GM19397 (cell line): ENCODE results near the gene CPPED1.

ENCODE experiments used
- ATAC-seq: cut with Tn5 transposase; IDR thresholded peaks from one replicate; pipeline ENCODE4 v1.9.1; 2021; ENCODE audit warnings: mild to moderate bottlenecking, moderate library complexity; ENCODE audit not compliant: unreplicated experiment

CPPED1 gene

DNA sequence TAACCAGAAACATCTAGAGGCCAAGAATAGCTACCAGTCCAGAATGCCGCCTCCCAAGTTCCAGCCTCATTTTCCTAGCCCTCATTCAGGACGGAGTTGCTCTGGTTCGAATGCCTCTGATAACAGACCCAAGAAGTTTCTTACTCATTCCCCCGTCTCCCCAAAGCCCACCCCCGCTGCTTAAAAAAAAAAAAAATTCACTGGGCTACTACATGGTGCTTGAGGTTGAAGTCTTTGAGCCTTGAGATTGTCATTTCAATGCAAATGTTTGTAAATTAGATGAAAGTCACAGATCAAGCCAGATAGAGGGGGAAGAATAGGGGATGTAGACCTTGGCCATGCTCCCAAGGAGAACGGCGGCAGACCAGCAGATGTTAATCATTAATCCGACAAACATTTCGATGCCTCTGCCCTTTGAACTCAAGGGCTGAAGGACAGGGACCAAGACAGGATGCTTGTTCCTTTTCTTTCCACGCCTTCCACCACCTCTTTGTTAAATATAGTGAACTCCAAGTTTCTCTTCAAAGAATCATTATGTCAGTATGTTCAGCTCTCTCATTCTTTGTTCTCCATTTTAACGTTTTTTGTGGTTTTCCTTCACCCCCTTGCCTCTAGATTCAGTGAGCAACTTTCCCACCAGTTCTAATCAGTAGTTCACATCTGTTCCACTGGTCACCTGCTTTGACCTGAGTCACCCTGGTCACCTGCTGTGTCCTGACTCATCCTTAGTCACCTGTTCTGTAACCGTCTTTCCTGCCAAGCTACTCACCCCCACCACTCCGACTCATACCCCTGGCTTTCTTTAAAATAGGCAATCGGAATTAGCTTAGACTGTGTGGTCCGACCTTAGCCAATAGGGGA is 190.3 kb downstream of the CPPED1 start:
- peak; percentile 69 for ATAC-seq

DNA sequence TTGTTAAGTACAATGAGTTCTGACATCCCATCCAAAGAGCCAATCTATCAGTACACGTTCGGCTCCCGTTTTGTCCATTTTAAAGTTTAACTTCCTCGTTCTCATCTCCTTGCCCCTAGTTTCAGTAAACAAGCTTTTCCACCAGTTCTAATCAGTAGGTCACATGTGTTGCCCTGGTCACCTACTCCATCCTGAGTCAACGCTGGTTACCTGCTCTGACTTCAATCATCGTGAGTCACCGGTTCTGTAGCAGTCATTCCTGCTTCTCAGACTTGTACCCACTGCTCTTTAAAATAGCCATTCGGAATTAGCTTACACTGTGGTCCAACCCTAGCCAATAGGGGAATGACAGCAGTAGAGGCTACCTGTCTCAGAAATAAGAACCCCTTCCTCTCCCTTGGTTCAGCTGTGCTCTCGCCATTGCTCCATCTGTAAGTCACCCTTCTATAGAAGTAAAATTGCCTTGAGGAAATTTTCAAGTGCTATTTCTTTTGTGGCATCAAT is 191.0 kb downstream of the CPPED1 start:
- ATAC-seq = no peak

DNA sequence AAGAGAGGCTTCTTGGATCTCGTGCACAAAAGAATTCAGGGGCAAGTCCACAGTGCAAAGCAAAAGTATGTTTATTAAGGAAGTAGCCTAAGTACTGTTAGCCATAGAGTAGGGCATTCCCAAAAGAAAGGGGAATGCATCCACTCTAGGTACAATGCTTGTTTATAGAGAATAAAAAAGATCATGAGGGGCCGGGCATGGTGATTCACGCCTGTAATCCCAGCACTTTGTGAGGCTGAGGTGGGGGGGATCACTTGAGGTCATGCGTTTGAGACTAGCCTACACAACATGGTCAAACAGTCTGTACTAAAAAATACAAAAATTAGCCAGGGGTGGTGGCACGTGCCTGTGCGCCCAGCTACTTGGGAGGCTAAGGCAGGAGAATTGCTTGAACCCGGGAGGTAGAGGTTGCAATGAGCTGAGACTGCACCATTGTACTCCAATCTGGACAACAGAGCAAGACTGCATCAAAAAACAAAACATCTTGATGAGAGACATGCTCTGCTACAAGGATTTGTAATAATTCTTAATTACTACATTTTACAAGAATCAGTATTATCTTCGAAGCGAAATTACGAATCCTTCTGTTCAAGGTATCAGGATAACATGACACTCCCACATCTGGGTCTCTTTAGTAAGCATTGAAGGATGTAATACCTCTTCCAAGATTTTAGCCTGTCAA is 191.6 kb downstream of the CPPED1 start:
- ATAC-seq = no peak

DNA sequence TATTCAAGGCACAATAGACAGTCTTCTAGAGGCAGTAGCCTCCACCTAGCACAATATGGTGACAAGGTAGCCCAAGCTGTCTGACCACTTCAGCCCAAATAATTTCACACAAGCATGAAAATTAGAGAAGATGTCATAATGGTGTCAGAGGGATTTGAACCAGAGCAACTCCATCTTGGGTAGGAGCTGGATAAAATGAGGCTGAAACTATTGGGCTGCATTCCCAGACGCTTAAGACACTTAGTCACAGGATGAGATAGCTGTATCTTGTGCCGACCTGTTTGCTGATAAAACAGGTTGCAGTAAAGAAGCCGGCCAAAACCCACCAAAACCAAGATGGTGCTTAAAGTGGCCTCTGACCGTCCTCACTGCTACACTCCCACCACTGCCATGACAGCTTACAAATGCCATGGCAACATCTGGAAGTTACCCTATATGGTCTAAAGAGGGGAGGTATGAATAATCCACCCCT is 192.6 kb downstream of the CPPED1 start:
- no peak for ATAC-seq

DNA sequence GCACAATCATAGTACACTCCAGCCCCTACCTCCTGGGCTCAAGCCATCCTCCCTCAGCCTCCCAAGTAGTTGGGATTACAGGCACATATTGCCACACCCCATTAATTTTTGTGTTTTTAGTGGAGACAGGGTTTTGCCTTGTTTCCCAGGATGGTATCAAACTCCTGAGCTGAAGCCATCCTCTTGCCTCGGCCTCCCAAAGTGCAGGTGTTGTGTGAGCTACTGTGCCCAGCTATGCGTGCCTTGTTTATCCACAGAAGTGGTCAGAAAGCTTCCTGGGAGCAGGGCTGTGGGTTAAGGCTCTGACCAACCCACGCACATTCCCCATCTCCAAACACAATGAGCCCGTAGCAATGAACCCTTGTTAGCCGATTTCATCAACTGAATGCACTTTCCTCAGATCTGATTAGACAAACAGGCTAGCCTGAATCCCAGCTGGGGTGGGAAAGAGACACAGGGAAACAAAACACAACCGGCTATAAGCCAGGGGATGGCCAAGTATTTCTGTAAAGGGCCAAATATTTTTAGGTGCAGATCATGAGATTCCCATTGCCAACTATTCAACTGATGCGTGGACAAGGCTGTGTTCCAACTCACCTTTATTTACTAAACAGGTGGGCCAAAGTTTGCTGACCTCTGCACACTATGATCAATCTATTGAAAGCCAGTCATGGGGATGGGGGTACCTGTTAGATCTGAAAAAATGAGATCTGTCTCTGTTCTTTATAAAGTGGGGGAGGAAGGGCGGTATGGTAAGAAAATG is 193.6 kb downstream of the CPPED1 start:
- ATAC-seq = no peak
